Cardiac ventricle fibroblast (primary cell): ENCODE measurements around the gene ABCG5. TPM values are rescaled to one million over a fixed set of nuclear protein-coding genes. Genes with fewer than 3 reads are reported as not detected.

ENCODE experiments used
- total RNA-seq: library from RNA; depleted of rRNA; stranded (reverse); fragments of >200 nt; gene quantifications from 2 replicates; pipeline ENCODE4 v1.2.3, GENCODE V29; 2015

ABCG5 gene
- total RNA-seq, result not detected in 2 replicates

GRCh38 chr2:43838560-43839267 lies at the start of gene ABCG5, which contains the start of gene ABCG8:
TSS of gene ABCG5 (minus strand) at chr2:43838839. CDS start at chr2:43838679, 160 bp downstream.
TSS of gene ABCG8 (plus strand) at chr2:43838971. CDS start at chr2:43839054, 83 bp downstream.

GRCh38 chr2:43773876-43774613 lies 64.6 kb downstream of the ABCG5 start, which contains the start of gene DYNC2LI1:
TSS of gene DYNC2LI1 (plus strand) at chr2:43774039. CDS start at chr2:43774139, 100 bp downstream.

Other genes starting within 250 kb of the ABCG5 start
- gene THADA, start 242.8 kb downstream of the ABCG5 start, total RNA-seq, result 13.3 and 18.2 TPM in 2 replicates
- 1.8 TPM in 2 replicates for gene PLEKHH2, start 201.6 kb downstream of the ABCG5 start, total RNA-seq
- gene C1GALT1C1L, start 162.4 kb downstream of the ABCG5 start, total RNA-seq, result 0.25 and 0.39 TPM in 2 replicates
- gene DYNC2LI1, start 64.8 kb downstream of the ABCG5 start, total RNA-seq, result 14.8 and 16.7 TPM in 2 replicates
- not detected in 2 replicates for gene ABCG8, start 132 bp upstream of the ABCG5 start, total RNA-seq
- 40.0 and 49.3 TPM in 2 replicates for gene LRPPRC, start 157.2 kb upstream of the ABCG5 start, total RNA-seq